ENCODE data around the gene GALNTL6. TPM values are rescaled to one million over a fixed set of nuclear protein-coding genes. Genes with fewer than 3 reads are reported as not detected.

The GALNTL6 gene
- total RNA-seq, 1 donor from 2014 or later, result 0.10 TPM

- Mint-ChIP-seq H3K36me3 (ENCODE audit: low read depth, unreplicated experiment) (no peaks in the 10 kb centered on the region), H3K9me3 (ENCODE audit: unreplicated experiment) (no peaks in the 10 kb centered on the region), H3K4me3 (ENCODE audit: unreplicated experiment) (no peak overlapping the region), H3K27ac (ENCODE audit: unreplicated experiment) (no peak overlapping the region), H3K4me1 (ENCODE audit: unreplicated experiment) (no peaks in the 10 kb centered on the region), H3K27me3 (ENCODE audit: unreplicated experiment) (no peaks in the 10 kb centered on the region)
- no peak for DNase-seq (ENCODE audit: low spot score)
- TF ChIP-seq, protein P1, sequence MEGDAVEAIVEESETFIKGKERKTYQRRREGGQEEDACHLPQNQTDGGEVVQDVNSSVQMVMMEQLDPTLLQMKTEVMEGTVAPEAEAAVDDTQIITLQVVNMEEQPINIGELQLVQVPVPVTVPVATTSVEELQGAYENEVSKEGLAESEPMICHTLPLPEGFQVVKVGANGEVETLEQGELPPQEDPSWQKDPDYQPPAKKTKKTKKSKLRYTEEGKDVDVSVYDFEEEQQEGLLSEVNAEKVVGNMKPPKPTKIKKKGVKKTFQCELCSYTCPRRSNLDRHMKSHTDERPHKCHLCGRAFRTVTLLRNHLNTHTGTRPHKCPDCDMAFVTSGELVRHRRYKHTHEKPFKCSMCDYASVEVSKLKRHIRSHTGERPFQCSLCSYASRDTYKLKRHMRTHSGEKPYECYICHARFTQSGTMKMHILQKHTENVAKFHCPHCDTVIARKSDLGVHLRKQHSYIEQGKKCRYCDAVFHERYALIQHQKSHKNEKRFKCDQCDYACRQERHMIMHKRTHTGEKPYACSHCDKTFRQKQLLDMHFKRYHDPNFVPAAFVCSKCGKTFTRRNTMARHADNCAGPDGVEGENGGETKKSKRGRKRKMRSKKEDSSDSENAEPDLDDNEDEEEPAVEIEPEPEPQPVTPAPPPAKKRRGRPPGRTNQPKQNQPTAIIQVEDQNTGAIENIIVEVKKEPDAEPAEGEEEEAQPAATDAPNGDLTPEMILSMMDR (IDR thresholded peaks at IDR 0.05; ENCODE audit: unreplicated experiment), result no peak
These were observed 222.4 kb downstream of the GALNTL6 start for GRCh38 chr4:172035562-172035961.

GRCh38 chr4:172040766-172041165 is 227.6 kb downstream of the GALNTL6 start:
- Mint-ChIP-seq H3K27ac (ENCODE audit: unreplicated experiment) (no peak overlapping the region), H3K9me3 (ENCODE audit: unreplicated experiment) (no peaks in the 10 kb centered on the region), H3K27me3 (ENCODE audit: unreplicated experiment) (no peaks in the 10 kb centered on the region), H3K4me3 (ENCODE audit: unreplicated experiment) (no peak overlapping the region), H3K4me1 (ENCODE audit: unreplicated experiment) (no peaks in the 10 kb centered on the region), H3K36me3 (ENCODE audit: low read depth, unreplicated experiment) (no peaks in the 10 kb centered on the region)
- DNase-seq (ENCODE audit: low spot score), result no peak
- TF ChIP-seq, protein P1 (IDR thresholded peaks at IDR 0.05; ENCODE audit: unreplicated experiment), result no peak

DNA sequence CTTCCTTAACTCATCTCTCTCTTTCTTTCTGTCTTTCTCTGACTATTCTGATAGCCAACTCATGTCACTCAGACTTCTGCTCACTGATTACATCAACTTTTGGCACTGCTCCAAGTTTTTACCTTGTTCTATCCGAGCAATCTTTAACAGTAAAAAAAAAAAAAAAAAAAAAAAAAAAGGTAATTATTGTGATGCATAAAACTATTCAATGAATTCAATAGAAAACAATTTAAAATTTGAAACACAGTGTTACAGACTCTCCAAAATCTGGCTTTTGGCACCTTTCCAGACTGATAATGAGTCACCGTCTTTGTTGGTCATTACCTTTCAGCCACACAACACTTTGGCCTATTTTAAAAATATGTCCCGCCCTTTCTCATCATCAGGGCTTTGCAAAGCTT is 229.5 kb downstream of the GALNTL6 start:
- H3K4me3 Mint-ChIP-seq (ENCODE audit: unreplicated experiment), result no peak overlapping the region
- no peak for DNase-seq (ENCODE audit: low spot score)
- H3K27me3 Mint-ChIP-seq (ENCODE audit: unreplicated experiment), result no peaks in the 10 kb centered on the region
- no peaks in the 10 kb centered on the region for H3K4me1 Mint-ChIP-seq (ENCODE audit: unreplicated experiment)
- TF ChIP-seq, protein P1 (IDR thresholded peaks at IDR 0.05; ENCODE audit: unreplicated experiment), result no peak
- no peaks in the 10 kb centered on the region for H3K36me3 Mint-ChIP-seq (ENCODE audit: low read depth, unreplicated experiment)
- H3K9me3 Mint-ChIP-seq (ENCODE audit: unreplicated experiment), result no peaks in the 10 kb centered on the region
- H3K27ac Mint-ChIP-seq (ENCODE audit: unreplicated experiment), result no peak overlapping the region

DNA sequence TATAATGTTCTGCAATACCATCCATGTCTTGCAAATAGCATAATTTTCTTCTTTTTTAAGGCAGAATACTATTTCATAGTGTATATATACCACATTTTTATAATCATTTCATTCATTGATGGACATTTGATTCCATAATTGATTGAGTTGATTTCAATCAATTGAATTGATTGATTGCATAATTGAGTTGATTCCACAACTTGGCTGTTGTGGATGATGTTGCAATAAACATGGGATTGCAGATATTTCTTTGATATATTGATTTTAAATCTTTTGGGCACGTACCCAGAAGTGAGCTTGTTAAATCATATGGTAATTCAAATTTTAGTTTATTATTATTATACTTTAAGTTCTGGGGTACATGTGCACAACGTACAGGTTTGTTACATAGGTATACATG is 232.8 kb downstream of the GALNTL6 start:
- H3K9me3 Mint-ChIP-seq (ENCODE audit: unreplicated experiment), result no peaks in the 10 kb centered on the region
- no peak overlapping the region for H3K4me3 Mint-ChIP-seq (ENCODE audit: unreplicated experiment)

GRCh38 chr4:172048666-172049065 is 235.5 kb downstream of the GALNTL6 start:
- no peaks in the 10 kb centered on the region for H3K27me3 Mint-ChIP-seq (ENCODE audit: unreplicated experiment)
- TF ChIP-seq, protein P1 (IDR thresholded peaks at IDR 0.05; ENCODE audit: unreplicated experiment), result no peak
- no peak overlapping the region for H3K4me3 Mint-ChIP-seq (ENCODE audit: unreplicated experiment)
- H3K36me3 Mint-ChIP-seq (ENCODE audit: low read depth, unreplicated experiment), result no peaks in the 10 kb centered on the region
- no peaks in the 10 kb centered on the region for H3K9me3 Mint-ChIP-seq (ENCODE audit: unreplicated experiment)
- H3K27ac Mint-ChIP-seq (ENCODE audit: unreplicated experiment), result no peak overlapping the region
- DNase-seq (ENCODE audit: low spot score), result no peak
- H3K4me1 Mint-ChIP-seq (ENCODE audit: unreplicated experiment), result peaks cover 4% of the 10 kb centered on the region

More for the DNA sequence above, 232.8 kb downstream of the GALNTL6 start:
- Mint-ChIP-seq H3K36me3 (ENCODE audit: low read depth, unreplicated experiment) (no peaks in the 10 kb centered on the region), H3K27me3 (ENCODE audit: unreplicated experiment) (no peaks in the 10 kb centered on the region), H3K27ac (ENCODE audit: unreplicated experiment) (no peak overlapping the region), H3K4me1 (ENCODE audit: unreplicated experiment) (peaks cover 4% of the 10 kb centered on the region)
- DNase-seq (ENCODE audit: low spot score), result no peak
- TF ChIP-seq, protein P1 (IDR thresholded peaks at IDR 0.05; ENCODE audit: unreplicated experiment), result no peak
